HEK293T (cell line): ENCODE results near the gene CUX1.
"Not testable (repeated sequence)": the region's sequence is repeated elsewhere in the genome, so short reads cannot be mapped to it uniquely, and the experiment has no call there.

Experiments used
- CTCF ChIA-PET: fragments of 350-600 bp; formaldehyde crosslinking; extraction: SDS; loops from one replicate; lab custom pipeline; 2021; ENCODE audit warnings: antibody characterized with exemption, inconsistent platforms; lab: Yijun Ruan, JAX
- POLR2A ChIA-PET: fragments of 350-600 bp; formaldehyde crosslinking; extraction: SDS; loops from one replicate; lab custom pipeline; 2020; ENCODE audit warnings: antibody characterized with exemption, inconsistent platforms; lab: Yijun Ruan, JAX
- DNase-seq: peaks from one replicate; pipeline ENCODE4 v3.0.0; 2012; ENCODE audit warnings: mixed read lengths; ENCODE audit errors: extremely low spot score
- ARNT ChIP-seq: fragments of 450-650 bp; IDR thresholded peaks from 2 replicates; pipeline ENCODE4 v1.6.1; 2017; ENCODE audit warnings: mild to moderate bottlenecking
- BHLHE40 ChIP-seq: fragments of 450-650 bp; IDR thresholded peaks from 2 replicates; pipeline ENCODE4 v1.6.1; 2016; ENCODE audit warnings: mild to moderate bottlenecking, moderate library complexity, borderline replicate concordance
- CTBP1 ChIP-seq: fragments of 450-650 bp; IDR thresholded peaks from 2 replicates; pipeline ENCODE4 v1.6.1; 2016; ENCODE audit warnings: borderline replicate concordance
- ELF4 ChIP-seq: fragments of 450-650 bp; IDR thresholded peaks from 2 replicates; pipeline ENCODE4 v1.6.1; 2017; ENCODE audit warnings: antibody characterized with exemption
- FOXA1 ChIP-seq: fragments of 450-650 bp; IDR thresholded peaks from 2 replicates; pipeline ENCODE4 v1.6.1; 2016; ENCODE audit warnings: mild to moderate bottlenecking
- FOXK2 ChIP-seq: fragments of 450-650 bp; IDR thresholded peaks from 2 replicates; pipeline ENCODE4 v1.6.1; 2016; ENCODE audit warnings: mild to moderate bottlenecking
- FOXM1 ChIP-seq: fragments of 450-650 bp; IDR thresholded peaks from 2 replicates; pipeline ENCODE4 v1.6.1; 2017; ENCODE audit warnings: mild to moderate bottlenecking, borderline replicate concordance
- HDGF ChIP-seq: fragments of 450-650 bp; IDR thresholded peaks from 2 replicates; pipeline ENCODE4 v1.6.1; 2017; ENCODE audit warnings: antibody characterized with exemption, borderline replicate concordance
- L3MBTL2 ChIP-seq: fragments of 450-650 bp; conservative IDR thresholded peaks from 2 replicates; pipeline ENCODE4 v1.6.1; 2016; ENCODE audit warnings: mild to moderate bottlenecking
- LEF1 ChIP-seq: fragments of 450-650 bp; IDR thresholded peaks from 2 replicates; pipeline ENCODE4 v1.6.1; 2017; ENCODE audit warnings: mild to moderate bottlenecking, borderline replicate concordance
- NFRKB ChIP-seq: fragments of 450-650 bp; IDR thresholded peaks from 2 replicates; pipeline ENCODE4 v1.6.1; 2016; ENCODE audit warnings: mild to moderate bottlenecking, moderate library complexity
- PKNOX1 ChIP-seq: fragments of 450-650 bp; IDR thresholded peaks from 2 replicates; pipeline ENCODE4 v1.6.1; 2016
- SP1 ChIP-seq: fragments of 450-650 bp; IDR thresholded peaks from 2 replicates; pipeline ENCODE4 v1.6.1; 2017
- SUZ12 ChIP-seq: fragments of 450-650 bp; IDR thresholded peaks from 2 replicates; pipeline ENCODE4 v1.6.1; 2016; ENCODE audit warnings: mild to moderate bottlenecking
- TARDBP ChIP-seq: fragments of 450-650 bp; IDR thresholded peaks from 2 replicates; pipeline ENCODE4 v1.6.1; 2016
- ZNF384 ChIP-seq: fragments of 450-650 bp; IDR thresholded peaks from 2 replicates; pipeline ENCODE4 v1.6.1; 2016

Gene CUX1

GRCh38 chr7:101929256-101929655, 111.8 kb downstream of the CUX1 start:
- ChIA-PET CTCF (no interaction called here), POLR2A (no interaction called here)
- no peak for DNase-seq
- TF ChIP-seq SP1 (no peak), PKNOX1 (no peak), FOXK2 (no peak), FOXM1 (no peak), ELF4 (no peak), HDGF (no peak), CTBP1 (no peak), ARNT (no peak), TARDBP (no peak), ZNF384 (no peak), FOXA1 (no peak), L3MBTL2 (no peak), NFRKB (no peak), SUZ12 (no peak), BHLHE40 (no peak), LEF1 (no peak)

GRCh38 chr7:101929911-101930310, 112.5 kb downstream of the CUX1 start:
- POLR2A ChIA-PET, CTCF ChIA-PET, DNase-seq: not testable (repeated sequence)

GRCh38 chr7:101932083-101932482, 114.7 kb downstream of the CUX1 start:
- POLR2A ChIA-PET: interaction anchor here (0.5 kb wide), 1 partner anchor 51 kb away, joined by 3 read pairs; no protein-coding TSS in a partner anchor
- CTCF ChIA-PET: no interaction called here
- no peak for DNase-seq
- TF ChIP-seq NFRKB (no peak), PKNOX1 (peak; percentile 71; the same call in 1 of the 2 replicates)

GRCh38 chr7:101933028-101933427, 115.6 kb downstream of the CUX1 start:
- DNase-seq: no peak
- ChIA-PET CTCF (no interaction called here), POLR2A (no interaction called here)
- TF ChIP-seq NFRKB (no peak), SP1 (no peak), PKNOX1 (peak; percentile 89), FOXK2 (no peak), FOXM1 (no peak), BHLHE40 (no peak), ZNF384 (peak; percentile 70; the same call in 1 of the 2 replicates), ARNT (no peak), ELF4 (no peak), TARDBP (no peak), HDGF (no peak), FOXA1 (no peak)

GRCh38 chr7:101933688-101934121, 116.3 kb downstream of the CUX1 start:
- ChIA-PET POLR2A (no interaction called here), CTCF (no interaction called here)

GRCh38 chr7:101934618-101935017, 117.2 kb downstream of the CUX1 start:
- DNase-seq: no peak
- CTCF ChIA-PET: no interaction called here
- POLR2A ChIA-PET: no interaction called here
- TF ChIP-seq ZNF384 (no peak), ARNT (no peak), PKNOX1 (no peak), BHLHE40 (no peak), HDGF (no peak), NFRKB (no peak), TARDBP (no peak), SP1 (no peak), SUZ12 (no peak), CTBP1 (no peak), FOXM1 (no peak)

More at GRCh38 chr7:101933688-101934121, 116.3 kb downstream of the CUX1 start:
- DNase-seq: no peak
- no peak for TF ChIP-seq FOXA1
- no peak for TF ChIP-seq PKNOX1
- TF ChIP-seq ELF4: no peak
- TF ChIP-seq TARDBP: no peak
- no peak for TF ChIP-seq HDGF
- TF ChIP-seq FOXM1: no peak
- no peak for TF ChIP-seq SP1
- no peak for TF ChIP-seq ZNF384
- no peak for TF ChIP-seq ARNT
